Nephron (organoid): ENCODE measurements around the gene CLCNKA.

ENCODE experiments used
- H3K27ac Mint-ChIP-seq, 3 experiments: 2 replicates each; pipeline ENCODE4 v1.8.0; 2020; ENCODE audit warnings: mixed read lengths in 3 of 3, mild to moderate bottlenecking in 2 of 3, moderate library complexity in 1 of 3
- H3K27me3 Mint-ChIP-seq: 2 replicates; pipeline ENCODE4 v1.8.0; 2021; ENCODE audit warnings: low read depth, mild to moderate bottlenecking, moderate library complexity, mixed read lengths
- H3K36me3 Mint-ChIP-seq: 2 replicates; pipeline ENCODE4 v1.8.0; 2020; ENCODE audit warnings: low read depth, mixed read lengths
- H3K4me1 Mint-ChIP-seq: 2 replicates; pipeline ENCODE4 v1.8.0; 2020; ENCODE audit warnings: mixed read lengths
- H3K4me3 Mint-ChIP-seq, 3 experiments: 2 replicates each; pipeline ENCODE4 v1.8.0; 2020; ENCODE audit warnings: mild to moderate bottlenecking in 3 of 3, mixed read lengths in 3 of 3, moderate library complexity in 2 of 3
- H3K9me3 Mint-ChIP-seq: 2 replicates; pipeline ENCODE4 v1.8.0; 2020; ENCODE audit warnings: mixed read lengths
- TF ChIP-seq, protein P1 (sequence below), 3 experiments: fragments of 200-600 bp; sonication (generic); IDR thresholded peaks; one replicate each; pipeline ENCODE4 v1.5.0; 2021; ENCODE audit warnings: antibody characterized with exemption in 3 of 3; ENCODE audit not compliant: unreplicated experiment in 3 of 3

CLCNKA gene

DNA sequence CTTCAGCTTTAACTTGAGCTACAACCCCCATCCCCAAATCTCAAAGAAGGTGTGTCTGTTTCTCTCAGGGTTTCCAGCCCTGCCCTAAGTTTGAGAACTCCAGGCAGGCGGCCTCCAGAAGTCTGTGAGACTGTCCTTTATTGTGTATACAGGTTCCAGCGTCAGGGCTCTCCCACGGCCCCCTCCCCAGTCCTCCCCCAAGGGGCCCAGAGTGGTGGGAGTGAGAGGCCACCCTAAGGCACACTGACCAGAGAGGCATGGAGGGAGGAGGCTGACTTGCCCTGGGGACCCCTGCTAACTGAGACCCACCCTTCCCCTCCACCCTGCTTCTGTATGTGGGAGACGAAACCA lies 8.0 kb upstream of the CLCNKA start:
- no peaks in the 10 kb centered on the region for H3K36me3 Mint-ChIP-seq
- no peaks in the 10 kb centered on the region for H3K9me3 Mint-ChIP-seq
- peak overlapping the region; percentile 38 to 66 (median 41) for H3K4me3 Mint-ChIP-seq
- TF ChIP-seq, protein P1, sequence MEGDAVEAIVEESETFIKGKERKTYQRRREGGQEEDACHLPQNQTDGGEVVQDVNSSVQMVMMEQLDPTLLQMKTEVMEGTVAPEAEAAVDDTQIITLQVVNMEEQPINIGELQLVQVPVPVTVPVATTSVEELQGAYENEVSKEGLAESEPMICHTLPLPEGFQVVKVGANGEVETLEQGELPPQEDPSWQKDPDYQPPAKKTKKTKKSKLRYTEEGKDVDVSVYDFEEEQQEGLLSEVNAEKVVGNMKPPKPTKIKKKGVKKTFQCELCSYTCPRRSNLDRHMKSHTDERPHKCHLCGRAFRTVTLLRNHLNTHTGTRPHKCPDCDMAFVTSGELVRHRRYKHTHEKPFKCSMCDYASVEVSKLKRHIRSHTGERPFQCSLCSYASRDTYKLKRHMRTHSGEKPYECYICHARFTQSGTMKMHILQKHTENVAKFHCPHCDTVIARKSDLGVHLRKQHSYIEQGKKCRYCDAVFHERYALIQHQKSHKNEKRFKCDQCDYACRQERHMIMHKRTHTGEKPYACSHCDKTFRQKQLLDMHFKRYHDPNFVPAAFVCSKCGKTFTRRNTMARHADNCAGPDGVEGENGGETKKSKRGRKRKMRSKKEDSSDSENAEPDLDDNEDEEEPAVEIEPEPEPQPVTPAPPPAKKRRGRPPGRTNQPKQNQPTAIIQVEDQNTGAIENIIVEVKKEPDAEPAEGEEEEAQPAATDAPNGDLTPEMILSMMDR (IDR thresholded peaks at IDR 0.05; ENCODE audit: unreplicated experiment in 3 of 3), result no peak
- H3K27me3 Mint-ChIP-seq, result peaks cover 5% of the 10 kb centered on the region
- H3K4me1 Mint-ChIP-seq, result peaks cover 48% of the 10 kb centered on the region
- H3K27ac Mint-ChIP-seq, result peak overlapping the region; percentile 86 to 92 (median 88)

DNA sequence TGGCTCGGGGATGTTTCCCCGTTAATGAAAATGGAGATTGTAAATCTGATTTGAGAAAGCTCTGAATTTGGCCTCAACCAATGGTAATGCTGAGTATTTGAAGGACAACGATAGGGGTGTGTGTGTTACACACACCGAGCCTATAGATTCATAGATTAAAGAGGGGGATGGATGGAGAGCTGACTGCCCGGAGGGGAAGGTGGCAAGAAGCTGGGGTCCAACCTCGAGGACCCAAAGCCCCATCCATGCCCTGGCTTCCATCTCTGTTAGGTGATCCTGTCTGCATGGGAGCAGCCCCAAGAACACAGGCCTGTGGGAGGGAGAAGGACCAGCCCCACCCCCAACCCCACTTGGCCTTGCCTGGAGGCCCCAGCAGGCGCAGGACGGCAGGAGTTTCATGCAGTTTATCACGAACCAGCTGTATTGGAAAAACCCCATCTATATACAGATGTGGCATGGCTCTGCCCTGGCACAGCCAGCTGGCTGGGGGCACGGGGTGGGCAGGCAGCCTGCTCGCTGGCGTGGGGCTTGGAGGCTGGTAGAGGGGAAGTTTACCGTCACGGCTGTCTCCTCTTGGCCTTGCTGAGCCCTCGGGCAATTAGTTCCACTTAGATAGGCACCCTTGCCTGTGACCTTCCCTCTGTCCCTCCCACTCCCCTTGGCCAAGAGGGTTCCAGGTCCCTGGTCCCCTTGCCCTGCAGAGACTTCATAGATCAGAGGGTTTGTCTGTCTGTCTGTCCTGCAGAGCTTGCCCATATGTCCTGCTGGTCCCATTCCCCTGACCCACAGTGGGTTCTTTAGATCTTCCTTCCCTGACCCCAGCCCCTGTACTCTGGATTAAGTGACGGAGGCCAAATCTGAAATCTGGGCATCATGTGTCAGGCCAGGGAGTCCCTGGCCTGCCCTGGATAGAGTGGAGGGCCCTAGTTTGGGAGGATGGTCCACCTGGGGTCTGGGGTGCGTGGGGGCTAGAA lies 7.0 kb upstream of the CLCNKA start:
- H3K4me1 Mint-ChIP-seq, result peaks cover 58% of the 10 kb centered on the region
- H3K4me3 Mint-ChIP-seq, result peak overlapping the region; percentile 60 to 66 (median 66)
- peaks cover 5% of the 10 kb centered on the region for H3K27me3 Mint-ChIP-seq
- TF ChIP-seq, protein P1 (IDR thresholded peaks at IDR 0.05; ENCODE audit: unreplicated experiment in 3 of 3), result no peak
- no peaks in the 10 kb centered on the region for H3K9me3 Mint-ChIP-seq
- no peaks in the 10 kb centered on the region for H3K36me3 Mint-ChIP-seq
- peak overlapping the region; percentile 86 to 92 (median 88) for H3K27ac Mint-ChIP-seq

DNA sequence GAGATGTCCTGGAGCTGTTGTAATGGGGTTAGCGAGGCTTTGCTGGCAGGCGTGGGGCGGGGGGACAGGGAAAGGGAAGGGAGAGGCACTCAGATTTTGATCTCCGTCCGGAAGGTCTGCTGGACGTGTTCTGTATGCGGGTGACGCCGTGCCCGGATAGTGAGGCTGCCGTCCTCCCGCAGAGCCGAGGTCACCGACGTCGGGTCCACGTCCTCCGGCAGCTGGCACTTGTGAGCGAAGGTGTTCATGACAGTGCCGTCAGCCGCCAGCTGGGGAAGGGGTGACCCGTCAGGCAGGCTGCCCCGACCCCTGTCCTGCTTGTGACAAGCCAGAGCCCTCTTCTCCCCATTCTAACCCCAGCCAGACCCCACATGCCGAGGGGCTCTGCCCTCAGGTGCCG lies 6.3 kb upstream of the CLCNKA start:
- Mint-ChIP-seq H3K27me3 (peaks cover 5% of the 10 kb centered on the region), H3K27ac (peak overlapping the region; percentile 20 to 92 (median 86)), H3K36me3 (no peaks in the 10 kb centered on the region), H3K4me3 (peak overlapping the region in 2 of 3 experiments; percentile 25 to 29), H3K9me3 (no peaks in the 10 kb centered on the region), H3K4me1 (peaks cover 61% of the 10 kb centered on the region)
- TF ChIP-seq, protein P1 (IDR thresholded peaks at IDR 0.05; ENCODE audit: unreplicated experiment in 3 of 3), result no peak

DNA sequence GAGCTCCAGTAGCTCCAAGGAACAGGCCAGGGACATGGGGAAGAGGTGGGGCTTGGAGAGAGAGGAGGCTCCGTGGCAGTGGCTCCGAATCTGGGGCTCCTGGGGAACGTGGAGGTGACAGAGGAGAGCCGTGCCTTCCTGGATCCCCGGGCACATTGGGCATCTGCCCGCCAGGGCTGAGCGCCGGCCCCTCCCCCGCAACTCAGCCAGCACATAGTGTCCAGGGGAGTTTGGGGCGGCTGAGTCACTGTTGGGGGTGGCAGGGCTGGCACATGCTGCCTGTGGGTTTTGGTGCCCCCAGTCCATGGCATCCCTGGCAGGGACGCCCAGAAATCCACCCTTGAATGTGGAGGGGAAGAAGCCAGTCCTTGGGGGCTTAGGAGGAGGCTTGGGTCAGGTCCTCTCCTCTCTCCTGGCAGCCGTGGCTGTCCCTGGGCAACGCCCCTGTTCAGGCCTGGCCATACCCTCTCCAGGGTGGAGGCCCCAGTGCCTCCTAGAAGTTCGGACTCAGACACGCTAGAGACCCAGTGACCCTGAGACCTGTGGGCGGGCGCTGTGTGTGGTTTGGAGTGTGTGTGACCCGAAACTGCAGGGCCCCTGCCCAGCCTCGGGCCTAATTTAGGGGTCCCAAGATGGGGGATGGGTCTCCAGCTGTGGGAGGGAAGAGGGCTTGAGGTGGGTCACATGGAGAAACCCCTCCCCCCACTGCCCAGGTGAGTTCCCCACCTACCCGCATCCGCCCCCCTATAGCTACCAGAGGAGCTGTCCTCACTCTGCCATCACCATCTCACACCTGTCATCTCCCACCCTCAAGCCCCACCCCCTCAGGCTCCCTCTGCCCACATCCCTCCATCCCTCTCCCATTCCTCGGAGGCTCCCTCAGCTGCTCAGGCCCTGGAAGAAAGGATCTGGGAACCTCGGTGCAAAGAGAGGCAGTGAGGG lies 5.6 kb upstream of the CLCNKA start:
- H3K4me3 Mint-ChIP-seq, result no peak overlapping the region
- H3K4me1 Mint-ChIP-seq, result peaks cover 61% of the 10 kb centered on the region
- H3K27me3 Mint-ChIP-seq, result peaks cover 5% of the 10 kb centered on the region
- H3K36me3 Mint-ChIP-seq, result no peaks in the 10 kb centered on the region
- H3K27ac Mint-ChIP-seq, result no peak overlapping the region
- H3K9me3 Mint-ChIP-seq, result no peaks in the 10 kb centered on the region
- TF ChIP-seq, protein P1 (IDR thresholded peaks at IDR 0.05; ENCODE audit: unreplicated experiment in 3 of 3), result no peak

DNA sequence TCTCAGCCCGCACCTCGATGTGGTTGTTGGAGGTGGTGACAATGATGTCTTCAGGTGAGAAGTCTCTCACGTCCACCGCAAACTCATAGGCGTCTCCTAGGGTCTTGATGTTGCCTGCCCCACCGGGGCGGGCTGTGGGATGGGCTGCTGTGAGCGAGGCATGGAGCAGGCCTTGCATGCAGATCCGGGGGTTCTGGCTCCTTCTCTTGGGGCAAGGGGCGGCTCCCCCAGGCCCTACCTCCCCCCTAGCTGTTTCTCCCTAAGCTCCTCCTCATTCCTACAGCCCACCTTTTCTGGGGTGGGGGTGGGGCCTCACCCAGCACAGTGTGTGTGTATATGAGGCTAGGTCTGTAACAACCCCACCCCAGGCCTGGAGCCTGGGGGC lies 4.8 kb upstream of the CLCNKA start:
- H3K4me3 Mint-ChIP-seq, result peak overlapping the region in 2 of 3 experiments; percentile 12 to 79
- H3K27me3 Mint-ChIP-seq, result peaks cover 12% of the 10 kb centered on the region
- peak overlapping the region; percentile 31 to 95 (median 95) for H3K27ac Mint-ChIP-seq
- no peaks in the 10 kb centered on the region for H3K36me3 Mint-ChIP-seq
- TF ChIP-seq, protein P1 (IDR thresholded peaks at IDR 0.05; ENCODE audit: unreplicated experiment in 3 of 3), result no peak
- no peaks in the 10 kb centered on the region for H3K9me3 Mint-ChIP-seq
- H3K4me1 Mint-ChIP-seq, result peaks cover 61% of the 10 kb centered on the region
